Renal pelvis (tissue), 4 donors: Measurements from ENCODE around the gene NDE1. TPM values are rescaled to one million over a fixed set of nuclear protein-coding genes. Genes with fewer than 3 reads are reported as not detected.
"Not testable (repeated sequence)": the region's sequence is repeated elsewhere in the genome, so short reads cannot be mapped to it uniquely, and the experiment has no call there.

Experiments
- DNase-seq: peaks from one replicate; pipeline ENCODE4 v3.0.0-alpha.2; 2013
- polyA plus RNA-seq, 3 donors: library from polyadenylated mRNA; unstranded; fragments of 120-200 nt; gene quantifications; one replicate each; pipeline ENCODE4 v1.2.1, GENCODE V29; 2013; ENCODE audit not compliant: insufficient read length in 3 of 3

NDE1 gene
- polyA plus RNA-seq, 3 donors, result 36.9 to 43.5 (median 43.3) TPM

DNA sequence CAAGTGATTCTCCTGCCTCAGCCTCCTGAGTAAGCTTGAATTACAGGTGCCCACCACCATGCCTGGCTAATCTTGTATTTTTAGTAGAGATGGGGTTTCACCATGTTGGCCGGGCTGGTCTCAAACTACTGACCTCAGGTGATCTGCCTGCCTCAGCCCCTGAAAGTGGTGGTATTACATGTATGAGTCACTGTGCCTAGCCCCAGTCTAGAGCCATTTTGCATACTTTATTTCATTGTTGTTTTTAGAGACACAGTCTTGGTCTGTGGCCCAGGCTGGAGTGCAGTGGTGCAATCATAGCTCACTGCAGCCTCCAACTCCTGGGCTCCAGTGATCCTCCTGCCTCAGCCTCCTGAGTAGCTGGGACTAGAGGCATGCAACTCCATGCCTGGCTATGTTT lies 42.5 kb downstream of the NDE1 start:
- DNase-seq, result not testable (repeated sequence)

DNA sequence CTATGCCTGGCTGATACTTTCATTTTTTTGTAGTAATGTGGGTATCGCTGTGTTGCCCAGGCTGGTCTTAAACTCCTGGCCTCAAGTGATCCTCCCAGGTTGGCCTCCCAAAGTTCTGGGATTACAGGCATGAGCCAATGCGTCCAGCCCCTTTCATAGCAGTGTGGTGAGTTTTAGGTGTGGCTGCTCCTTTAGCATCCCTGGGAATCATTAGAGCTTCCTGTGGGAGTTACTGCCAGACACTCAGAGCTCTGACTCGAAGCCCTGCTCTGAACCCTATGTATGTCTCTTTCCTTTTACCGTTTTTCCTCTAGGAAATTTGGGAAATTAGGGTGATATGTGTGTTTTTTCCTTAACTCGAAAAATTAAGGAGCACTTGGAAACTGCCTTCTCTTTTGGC lies 44.5 kb downstream of the NDE1 start:
- DNase-seq, result no peak

DNA sequence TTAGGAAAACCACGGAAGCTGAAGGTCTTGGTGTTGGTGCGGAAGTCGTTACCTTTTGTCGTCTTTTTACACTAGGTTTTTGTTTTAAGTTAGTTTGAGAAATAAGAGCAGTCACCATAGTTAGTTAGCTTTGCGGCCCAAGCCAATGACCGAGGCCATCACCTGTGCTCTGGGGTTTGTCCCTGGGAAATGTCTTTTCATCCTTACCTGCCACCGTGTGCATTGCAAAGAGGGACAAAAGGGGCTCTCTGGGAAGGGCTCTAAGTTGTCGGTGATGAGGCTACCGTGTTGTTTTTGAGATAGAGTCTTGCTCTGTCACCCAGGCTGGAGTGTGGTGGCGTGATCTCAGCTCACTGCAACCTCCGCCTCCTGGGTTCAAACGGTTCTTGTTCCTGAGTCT lies 49.8 kb downstream of the NDE1 start:
- no peak for DNase-seq

DNA sequence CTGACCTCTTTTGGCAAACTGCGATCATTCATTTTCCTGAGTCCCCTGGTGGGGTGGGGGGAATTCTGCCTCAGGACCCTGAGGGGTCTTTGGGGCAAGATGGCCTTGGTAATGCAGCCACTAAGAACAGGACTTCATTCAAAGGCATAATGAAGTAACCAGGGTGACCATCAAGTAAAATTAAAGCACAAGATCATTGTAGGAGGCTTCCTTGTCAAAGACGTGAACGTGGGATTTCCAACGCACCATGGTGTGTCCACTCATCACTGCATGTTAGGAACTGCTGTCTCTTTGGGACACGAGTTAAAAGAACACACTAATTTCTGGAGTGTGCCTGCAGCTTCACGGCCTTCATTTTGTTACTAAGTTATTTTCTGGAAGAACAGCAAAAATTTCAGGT lies 51.3 kb downstream of the NDE1 start:
- DNase-seq, result no peak

DNA sequence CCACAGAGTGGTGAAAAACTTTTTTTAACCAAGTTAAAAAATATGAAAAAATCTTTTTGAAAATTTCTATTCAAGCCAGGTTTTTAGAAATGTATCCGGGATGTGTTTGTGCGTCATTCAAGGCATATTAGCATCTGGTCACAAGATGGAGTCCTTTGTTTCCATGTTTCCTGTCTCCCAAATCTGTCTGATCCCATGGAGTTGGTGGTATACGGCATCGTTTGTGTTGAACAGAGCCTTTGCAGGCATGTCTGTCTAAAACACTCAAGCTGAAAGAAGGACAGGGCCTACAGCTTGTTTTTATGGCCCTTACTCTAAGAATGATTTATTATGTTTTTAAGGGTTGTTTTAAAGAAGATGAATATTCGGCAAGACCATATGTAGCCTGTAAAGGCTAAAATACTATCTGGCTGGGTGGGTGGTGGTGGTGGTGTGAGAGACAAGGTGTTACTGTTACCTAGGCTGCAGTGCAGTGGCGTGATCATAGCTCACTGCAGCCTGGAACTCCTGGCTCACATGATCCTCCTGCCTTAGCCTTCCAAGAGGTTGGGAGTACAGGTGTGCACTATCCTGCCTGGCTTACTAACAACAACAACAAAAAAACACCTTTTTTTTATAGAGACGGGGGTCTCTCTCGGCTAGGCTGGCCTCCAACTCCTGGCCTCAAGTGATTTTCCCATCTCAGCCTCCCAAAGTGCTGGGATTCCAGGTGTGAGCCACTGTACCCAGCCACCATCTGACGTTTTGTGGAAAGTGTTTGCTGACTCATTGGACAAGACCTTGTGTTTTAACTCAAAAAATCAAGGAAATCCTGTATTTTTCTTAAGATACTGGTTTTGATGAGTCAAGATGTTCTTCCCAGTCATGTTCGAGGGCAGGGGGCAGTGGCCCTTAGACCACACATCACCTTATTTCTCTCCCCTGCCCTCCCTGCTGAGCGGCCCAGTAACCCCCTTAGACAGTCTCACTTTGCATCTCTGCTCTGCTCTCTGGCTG lies 52.2 kb downstream of the NDE1 start:
- DNase-seq, result no peak

DNA sequence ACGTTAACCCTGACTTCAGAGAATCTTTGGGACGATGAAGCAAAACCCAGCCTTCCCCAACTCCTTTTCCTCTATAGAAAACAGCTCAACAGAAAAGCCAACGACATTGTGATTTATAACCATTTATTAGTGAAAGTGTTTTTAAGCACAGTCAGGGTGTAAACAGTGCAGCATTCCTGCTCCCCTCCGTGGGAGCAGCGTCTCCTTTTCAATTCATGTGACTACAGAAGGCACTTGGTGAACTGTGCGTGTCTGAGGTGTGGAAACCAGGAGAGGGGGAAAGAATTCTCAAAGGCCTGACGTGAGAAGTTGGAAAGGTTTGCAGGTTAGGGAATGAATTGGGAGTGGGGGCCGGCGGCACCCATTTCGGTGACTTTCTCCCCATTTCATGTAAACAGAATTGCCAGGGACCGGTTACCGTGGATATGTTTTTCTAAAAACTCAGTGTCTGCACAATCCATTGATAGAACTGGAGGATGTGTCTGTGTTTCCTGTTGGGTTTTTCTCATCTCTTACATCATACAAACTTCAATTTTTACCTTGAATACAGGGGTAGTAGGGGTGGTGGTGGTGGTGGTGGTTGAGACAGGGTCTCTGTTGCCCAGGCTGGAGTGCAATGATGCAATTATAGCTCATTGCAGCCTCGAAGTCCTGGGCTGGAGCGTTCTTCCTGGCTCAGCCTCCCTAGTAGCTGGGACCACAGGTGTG lies 53.1 kb downstream of the NDE1 start:
- no peak for DNase-seq

DNA sequence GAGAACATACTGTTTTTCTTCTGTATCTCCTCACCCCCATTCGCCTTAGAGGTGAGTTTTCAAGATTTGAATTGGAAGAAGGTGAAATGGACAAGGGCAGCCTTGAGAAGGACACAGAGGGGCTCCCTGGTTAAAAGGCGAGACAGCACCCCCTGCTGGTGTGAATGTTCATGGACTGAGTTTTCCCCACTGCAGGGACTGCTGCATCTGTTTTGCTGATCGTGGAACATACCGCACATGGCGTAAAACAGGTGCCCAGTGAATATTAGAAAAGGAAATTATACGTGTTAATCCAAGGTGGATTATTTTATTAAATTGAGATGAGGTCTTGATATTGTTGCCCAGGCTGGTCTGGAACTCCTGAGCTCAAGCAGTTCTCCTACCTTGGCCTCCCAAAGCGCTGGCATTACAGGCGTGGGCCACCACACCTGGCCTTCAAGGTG lies 54.5 kb downstream of the NDE1 start:
- DNase-seq, result peak; percentile 54

DNA sequence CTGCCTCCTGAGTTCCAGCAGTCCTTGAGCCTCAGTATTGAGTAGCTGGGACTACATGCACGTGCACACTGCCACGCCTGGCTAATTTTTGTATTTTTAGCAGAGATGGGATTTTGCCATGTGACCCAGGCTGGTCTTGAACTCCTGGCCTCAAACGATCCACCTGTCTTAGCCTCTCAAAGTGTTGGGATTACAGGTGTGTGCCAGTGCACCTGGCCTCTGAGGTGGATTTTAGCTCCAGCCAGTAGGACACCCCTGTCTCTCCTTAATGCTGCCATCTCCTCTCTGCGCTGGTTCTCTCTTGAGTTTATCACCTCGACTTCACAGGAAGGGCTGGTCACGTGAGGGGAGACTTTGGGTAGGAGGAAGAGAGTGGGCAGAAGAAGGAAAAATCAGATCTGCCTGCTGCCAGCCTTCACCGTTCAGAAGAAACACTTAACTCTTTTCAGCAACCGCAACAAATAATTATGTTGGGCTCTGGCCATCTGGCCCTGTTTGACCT lies 55.1 kb downstream of the NDE1 start:
- DNase-seq, result no peak

DNA sequence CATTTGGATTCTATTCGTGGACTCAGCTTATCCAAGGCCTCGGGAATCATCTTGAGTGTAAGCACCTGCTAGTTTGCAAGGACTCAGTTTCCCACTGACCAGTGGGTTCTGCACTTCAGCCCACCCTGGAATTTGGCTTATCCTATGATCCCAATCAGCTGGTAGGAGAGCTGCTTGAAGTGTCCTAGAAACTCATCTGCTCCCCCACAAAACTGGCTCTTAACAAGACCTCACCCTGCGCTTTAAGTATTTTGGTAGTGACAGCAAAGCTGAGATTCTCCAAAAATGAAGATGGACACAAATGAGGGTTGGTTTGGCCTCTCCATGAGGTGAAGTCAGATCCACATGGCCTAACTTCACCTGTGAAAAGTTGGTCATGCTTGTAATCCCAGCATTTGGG lies 57.3 kb downstream of the NDE1 start:
- no peak for DNase-seq

DNA sequence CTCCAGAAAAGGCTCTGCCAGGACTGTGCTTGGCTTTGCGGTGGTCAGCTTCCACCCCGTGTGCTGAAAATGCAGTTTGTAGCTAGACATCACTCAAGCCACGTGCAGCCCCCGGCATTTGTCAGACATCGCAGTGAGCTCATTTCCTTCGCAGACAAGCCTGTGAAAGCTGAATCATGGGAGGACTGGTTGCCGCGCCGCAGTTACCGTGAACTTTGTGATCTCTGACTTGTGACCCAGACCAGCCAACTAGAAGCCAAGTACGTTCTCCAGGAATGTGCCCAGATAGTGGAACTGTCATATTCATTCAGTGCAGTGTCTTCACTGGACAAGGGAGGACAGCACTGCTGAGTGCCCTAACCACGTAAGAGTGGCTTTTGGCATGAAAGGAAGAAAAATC lies 58.1 kb downstream of the NDE1 start:
- no peak for DNase-seq

DNA sequence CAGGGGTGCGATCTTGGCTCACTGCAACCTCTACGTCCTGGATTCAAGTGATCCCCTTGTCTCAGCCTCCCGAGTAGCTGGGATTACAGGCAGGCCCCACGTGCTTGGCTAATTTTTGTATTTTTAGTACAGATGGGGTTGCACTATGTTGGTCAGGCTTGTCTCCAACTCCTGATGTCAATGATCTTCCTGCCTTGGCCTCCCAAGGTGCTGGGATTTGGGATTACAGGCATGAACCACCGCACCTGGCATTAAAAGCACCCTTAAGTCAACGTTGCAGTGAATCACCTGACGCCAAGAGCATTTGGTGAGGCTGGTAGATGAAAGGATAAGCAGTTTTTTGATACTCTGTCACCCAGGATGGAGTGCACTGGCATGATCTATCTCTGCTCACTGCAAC lies 59.0 kb downstream of the NDE1 start:
- DNase-seq, result no peak

DNA sequence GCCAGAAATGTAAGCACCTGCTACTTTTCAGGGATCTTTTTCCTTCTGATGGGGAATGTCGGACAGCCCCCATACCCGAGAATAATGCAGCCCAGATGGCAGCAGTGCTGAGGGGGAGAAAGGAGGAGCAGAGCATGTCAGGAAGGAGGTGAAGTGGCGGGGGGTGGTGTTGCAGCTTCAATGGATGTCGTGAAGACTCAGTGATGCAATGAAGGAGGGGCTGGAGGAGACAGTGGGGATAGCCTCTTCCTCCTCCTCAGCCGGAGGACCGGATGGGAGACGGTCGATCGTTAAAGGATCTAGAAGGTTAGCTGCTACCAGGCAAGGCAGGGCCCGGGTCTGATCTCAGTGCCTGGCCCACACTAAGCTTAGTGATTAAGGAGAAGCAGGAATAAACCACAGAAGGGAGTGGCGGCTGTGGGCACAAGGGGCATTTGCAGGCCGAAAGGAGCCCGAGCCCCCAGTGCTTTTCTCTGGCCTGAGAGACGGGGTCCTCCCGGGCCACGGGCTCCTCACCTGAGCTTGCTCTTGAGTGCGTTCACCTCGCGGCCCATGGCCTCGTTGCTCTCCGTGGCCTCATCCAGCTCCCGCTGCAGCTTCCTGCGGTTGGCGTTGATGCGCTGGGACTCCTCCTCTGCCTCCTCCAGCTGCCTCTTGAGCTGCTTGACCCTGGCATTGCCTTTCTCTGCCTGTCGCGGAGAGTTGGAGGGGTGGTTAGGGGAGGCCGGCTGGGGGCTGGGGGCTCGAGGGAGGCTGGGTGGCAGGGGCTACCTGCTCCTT lies 64.5 kb downstream of the NDE1 start:
- DNase-seq, result no peak

DNA sequence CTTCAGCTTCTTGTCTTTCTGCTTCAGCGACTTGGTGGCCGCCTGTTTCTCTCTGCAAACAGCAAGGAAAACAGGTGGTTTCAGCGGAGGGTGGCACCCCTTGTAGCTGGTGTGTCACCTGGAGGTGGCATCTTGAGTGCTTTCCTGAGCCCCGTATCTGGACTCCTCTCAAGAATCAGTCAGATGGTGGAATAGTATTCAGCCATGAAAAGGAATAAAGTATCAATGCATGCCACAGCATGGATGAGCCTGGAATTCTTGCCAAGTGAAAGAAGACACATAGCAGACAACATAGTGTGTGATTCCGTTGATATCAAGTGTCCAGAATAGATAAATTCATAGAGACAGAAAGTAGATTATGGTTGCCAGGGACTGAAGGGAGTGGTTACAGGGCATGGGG lies 65.2 kb downstream of the NDE1 start:
- DNase-seq, result no peak

DNA sequence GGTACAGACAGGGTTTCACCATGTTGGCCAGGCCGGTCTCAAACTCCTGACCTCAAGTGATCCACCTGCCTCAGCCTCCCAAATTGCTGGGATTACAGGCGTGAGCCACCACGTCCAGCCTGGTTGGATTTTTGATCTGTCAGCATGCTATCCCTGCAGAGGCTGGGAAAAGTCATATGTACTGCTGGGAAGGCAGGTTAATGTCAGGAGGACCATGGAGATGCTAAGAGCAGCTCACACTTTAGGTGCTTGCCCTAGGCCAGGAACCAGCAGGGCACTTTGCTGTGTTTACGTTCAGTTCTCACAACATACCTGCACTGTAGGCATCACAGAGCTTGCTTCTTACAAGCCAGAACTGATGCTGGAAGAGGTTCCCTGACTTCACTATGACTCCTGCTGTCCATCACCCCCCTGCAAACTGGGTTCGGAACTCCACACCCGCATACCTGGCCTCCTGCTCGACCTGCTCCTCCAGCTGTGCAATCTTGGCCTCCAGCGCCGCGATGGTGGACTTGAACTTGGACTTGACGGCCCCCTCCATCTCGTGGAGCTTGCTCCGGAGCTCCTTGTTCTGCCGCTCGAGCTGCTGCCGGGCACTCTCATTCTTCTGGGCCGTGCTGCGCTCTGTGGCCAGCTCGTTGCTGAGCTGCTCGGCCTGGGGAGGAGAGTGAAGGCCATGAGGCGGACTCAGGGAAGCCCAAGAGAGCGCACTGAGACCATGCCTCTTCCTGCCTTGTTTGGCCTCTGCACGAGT lies 66.8 kb downstream of the NDE1 start:
- no peak for DNase-seq

DNA sequence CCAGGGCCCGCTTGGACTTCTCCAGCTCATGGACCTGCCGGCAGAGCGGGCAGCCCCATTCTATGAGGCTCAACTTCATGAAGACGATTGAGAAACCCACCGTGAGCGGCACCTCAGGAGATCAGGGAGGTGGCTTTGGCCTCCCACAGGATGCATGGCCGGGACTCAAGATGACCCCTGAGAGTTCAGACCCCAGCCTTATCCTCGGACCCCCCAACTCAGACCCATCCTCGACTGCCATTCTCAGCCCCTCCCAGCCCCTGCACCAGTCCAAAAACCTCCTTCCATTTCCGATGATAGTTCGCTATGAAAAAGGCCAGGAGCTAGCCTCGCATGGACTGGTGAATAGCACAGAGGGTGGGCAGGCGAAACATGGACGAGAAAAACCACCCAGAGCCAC lies 71.0 kb downstream of the NDE1 start:
- no peak for DNase-seq

DNA sequence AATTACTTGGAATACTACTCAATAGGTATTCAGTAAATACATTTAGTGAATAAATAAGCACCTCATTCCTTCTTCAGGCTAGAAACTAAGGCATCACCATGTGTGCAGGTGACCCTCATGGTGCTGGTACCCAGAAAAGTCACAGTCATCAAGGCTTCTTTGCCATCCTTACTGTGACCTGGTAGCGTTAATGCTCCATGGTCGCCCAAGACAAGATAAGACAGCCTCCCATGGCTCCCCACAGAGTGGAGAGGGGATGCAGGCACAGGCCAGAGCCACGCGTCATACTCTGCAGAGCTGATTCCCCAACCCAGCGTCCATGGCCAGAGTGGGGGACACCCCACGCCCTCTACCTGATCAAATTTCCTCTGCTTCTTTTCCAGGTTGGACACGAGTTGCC lies 73.8 kb downstream of the NDE1 start:
- DNase-seq, result no peak

DNA sequence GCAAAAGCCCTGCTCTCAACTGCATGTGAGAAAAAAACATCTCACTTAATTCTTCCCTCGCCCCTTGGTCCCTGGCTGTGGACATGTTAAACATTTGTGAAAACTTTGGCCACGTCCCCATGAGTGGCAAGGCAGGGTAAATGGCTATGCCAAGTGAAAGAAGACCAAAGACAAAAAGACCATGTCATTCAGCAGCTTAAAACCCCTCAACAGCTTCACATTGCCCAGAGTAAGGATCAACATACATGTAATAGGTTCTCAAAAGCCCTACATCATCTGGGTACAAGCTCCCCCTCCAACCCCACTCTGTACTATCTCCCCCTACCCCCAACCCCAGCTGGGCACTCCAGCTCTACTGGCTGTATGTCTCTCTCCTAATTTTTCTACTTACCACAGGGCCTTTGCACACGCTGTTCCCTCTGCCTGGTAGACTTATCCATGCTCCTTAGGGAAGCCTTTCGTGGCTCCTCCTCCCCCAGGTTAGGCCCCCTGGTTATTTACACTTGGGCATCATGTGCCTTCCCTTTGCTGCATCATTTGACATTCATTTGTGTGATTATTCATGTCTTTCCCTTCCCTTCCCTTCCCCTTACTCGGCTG lies 75.7 kb downstream of the NDE1 start:
- no peak for DNase-seq

DNA sequence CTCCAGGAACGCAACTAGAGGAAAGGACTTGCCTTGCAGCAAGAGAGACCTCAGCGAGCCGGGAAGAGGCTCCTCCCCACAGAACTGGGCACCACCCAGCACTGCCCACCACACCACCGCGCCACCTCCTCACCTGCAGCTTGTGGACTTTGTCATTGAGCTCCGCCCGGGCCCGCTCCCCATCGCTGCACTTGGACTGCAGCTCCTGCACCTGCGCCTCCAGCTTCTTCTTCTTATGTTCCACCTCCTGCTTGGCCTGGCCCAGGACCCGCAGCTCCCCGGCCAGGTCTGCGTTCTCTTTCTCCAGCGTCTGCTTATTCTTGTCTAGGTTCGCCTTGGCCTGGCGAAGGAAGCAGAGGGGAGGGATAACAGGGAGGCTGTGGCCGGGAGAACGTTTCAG lies 76.7 kb downstream of the NDE1 start:
- DNase-seq, result no peak

DNA sequence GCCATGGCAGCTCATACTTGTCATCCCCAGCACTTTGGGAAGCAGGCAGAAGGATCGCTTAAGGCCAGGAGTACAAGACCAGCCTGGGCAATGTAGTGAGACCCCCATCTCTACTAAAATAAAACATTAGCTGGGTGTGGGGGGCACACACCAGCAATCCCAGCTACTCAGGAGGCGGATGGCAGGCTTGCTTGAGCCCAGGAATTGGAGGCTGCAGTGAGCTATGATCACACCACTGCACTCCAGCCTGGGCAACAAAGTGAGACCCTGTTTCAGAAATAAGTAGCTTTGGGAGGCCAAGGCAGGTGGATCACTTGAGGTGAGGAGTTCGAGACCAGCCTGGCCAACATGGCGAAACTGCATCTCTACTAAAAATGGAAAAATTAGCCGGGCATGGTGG lies 77.7 kb downstream of the NDE1 start:
- DNase-seq, result not testable (repeated sequence)

DNA sequence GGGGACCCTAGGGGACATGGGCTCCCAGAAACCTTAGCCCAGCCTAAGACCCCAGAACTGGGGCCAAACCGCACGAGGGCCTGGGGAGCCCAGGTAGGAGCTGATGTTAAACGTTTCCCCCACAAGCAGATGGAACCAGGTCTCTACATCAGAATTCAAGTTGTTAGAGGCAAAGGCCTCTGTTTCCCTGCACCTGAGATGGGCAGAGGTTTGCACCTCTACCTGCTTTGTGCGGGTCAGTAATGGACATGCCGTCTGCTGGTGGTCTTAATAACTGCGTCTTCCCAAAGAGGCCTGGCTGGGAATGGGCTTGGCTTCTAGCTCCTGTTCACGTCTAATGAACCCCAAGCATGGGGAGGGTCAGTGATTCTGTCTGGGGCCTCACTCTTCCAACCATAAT lies 79.1 kb downstream of the NDE1 start:
- DNase-seq, result no peak

DNA sequence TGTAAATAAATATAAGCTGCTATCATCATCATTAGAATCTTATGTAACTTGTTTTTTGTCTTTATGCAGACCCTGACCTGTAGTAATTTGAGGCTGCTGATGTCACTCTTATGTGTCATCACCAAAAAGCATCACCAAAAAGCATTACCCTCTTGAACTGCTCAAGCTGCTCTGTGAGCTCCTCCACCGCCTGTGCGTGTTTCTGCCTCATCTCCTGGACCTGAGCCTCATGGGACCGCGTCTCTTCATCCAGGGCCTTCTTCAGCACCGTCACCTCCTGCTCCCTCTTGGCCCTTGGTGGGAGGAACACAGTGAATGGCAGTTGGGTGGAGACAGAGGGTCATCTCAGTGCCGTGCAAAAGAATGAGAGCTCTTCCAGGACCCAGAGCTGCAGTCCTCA lies 82.4 kb downstream of the NDE1 start:
- DNase-seq, result no peak
